NCI-H1105 (cell line): ENCODE measurements around the gene MAP2K1.
"Not testable (repeated sequence)": the region's sequence is repeated elsewhere in the genome, so short reads cannot be mapped to it uniquely, and the experiment has no call there.

Experiments
- DNase-seq: peaks from one replicate; lab custom pipeline; 2025; lab: John Stamatoyannopoulos, UW

The MAP2K1 gene

GRCh38 chr15:66393037-66393436 is 6.3 kb downstream of the MAP2K1 start:
- not testable (repeated sequence) for DNase-seq

- no peak for DNase-seq
Observed at GRCh38 chr15:66394472-66394871, 7.8 kb downstream of the MAP2K1 start.

- DNase-seq: no peak
Observed at GRCh38 chr15:66394915-66395314, 8.2 kb downstream of the MAP2K1 start.

- no peak for DNase-seq
Observed at GRCh38 chr15:66399276-66399675, 12.6 kb downstream of the MAP2K1 start.

GRCh38 chr15:66400351-66400774 is 13.7 kb downstream of the MAP2K1 start:
- DNase-seq: no peak

GRCh38 chr15:66401130-66402021 is 14.7 kb downstream of the MAP2K1 start:
- no peak for DNase-seq

- DNase-seq: no peak
Observed at GRCh38 chr15:66402761-66403284, 16.1 kb downstream of the MAP2K1 start.

- DNase-seq: no peak
Observed at GRCh38 chr15:66403323-66403722, 16.6 kb downstream of the MAP2K1 start.

- DNase-seq: no peak
Observed at GRCh38 chr15:66404122-66404521, 17.4 kb downstream of the MAP2K1 start.

GRCh38 chr15:66404532-66404931 is 17.8 kb downstream of the MAP2K1 start:
- DNase-seq: no peak

GRCh38 chr15:66405007-66405406 is 18.3 kb downstream of the MAP2K1 start:
- DNase-seq: no peak

- DNase-seq: no peak
Observed at GRCh38 chr15:66405615-66406014, 18.9 kb downstream of the MAP2K1 start.

GRCh38 chr15:66408254-66408653 is 21.5 kb downstream of the MAP2K1 start:
- no peak for DNase-seq

GRCh38 chr15:66408675-66409282 is 22.1 kb downstream of the MAP2K1 start:
- DNase-seq: no peak

- no peak for DNase-seq
Observed at GRCh38 chr15:66409565-66410108, 22.9 kb downstream of the MAP2K1 start.

GRCh38 chr15:66411190-66411589 is 24.5 kb downstream of the MAP2K1 start:
- DNase-seq: no peak

GRCh38 chr15:66412220-66412619 is 25.5 kb downstream of the MAP2K1 start:
- no peak for DNase-seq

GRCh38 chr15:66413579-66413978 is 26.9 kb downstream of the MAP2K1 start:
- no peak for DNase-seq

GRCh38 chr15:66415360-66415759 is 28.6 kb downstream of the MAP2K1 start:
- no peak for DNase-seq

GRCh38 chr15:66417736-66418135 is 31.0 kb downstream of the MAP2K1 start:
- DNase-seq: no peak

- no peak for DNase-seq
Observed at GRCh38 chr15:66419471-66419870, 32.8 kb downstream of the MAP2K1 start.

- no peak for DNase-seq
Observed at GRCh38 chr15:66422347-66422746, 35.6 kb downstream of the MAP2K1 start.

- no peak for DNase-seq
Observed at GRCh38 chr15:66423149-66423548, 36.4 kb downstream of the MAP2K1 start.
